ENCODE measurements around the gene ZNF574.

DNA sequence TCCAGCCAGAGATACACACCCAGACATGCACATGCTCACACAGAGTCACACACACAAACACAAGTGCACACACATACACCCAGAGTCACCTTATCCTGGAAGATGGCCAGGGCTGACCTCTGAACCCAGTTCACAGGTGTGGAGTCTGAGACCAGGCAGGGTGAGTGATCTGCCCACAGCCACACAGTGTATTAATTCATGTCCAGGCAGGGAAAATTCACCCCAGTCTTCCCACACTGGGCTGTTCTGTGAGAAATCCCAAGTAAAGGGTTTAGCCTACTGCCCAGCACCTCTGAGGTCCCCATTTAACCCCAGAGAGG is 54.2 kb downstream of the ZNF574 start:
- TF ChIP-seq CTCF (IDR thresholded peaks at IDR 0.05; ENCODE audit: insufficient read depth, low read depth, low read length) (no peak), EZH2 (IDR thresholded peaks at IDR 0.05; ENCODE audit: insufficient read depth, low read length) (no peak)

All from astrocyte (in vitro differentiated cells and primary cell).